HepG2 (cell line): ENCODE measurements around the gene KAZALD1. TPM values are rescaled to one million over a fixed set of nuclear protein-coding genes. Genes with fewer than 3 reads are reported as not detected.

Source experiments
- CEBPG ChIP-seq: IDR thresholded peaks from 2 replicates; pipeline ENCODE4 v1.6.1; 2016
- ELK4 ChIP-seq: sonication (generic); formaldehyde crosslinking; IDR thresholded peaks from 2 replicates; pipeline ENCODE4 v1.9.0; 2021; ENCODE audit warnings: missing genetic modification reagents, borderline replicate concordance
- ESRRA ChIP-seq: sonication (generic); formaldehyde crosslinking; IDR thresholded peaks from 2 replicates; pipeline ENCODE4 v1.5.1; 2020; ENCODE audit warnings: mild to moderate bottlenecking, low read depth, missing genetic modification reagents
- ETS1 ChIP-seq: sonication (generic); formaldehyde crosslinking; IDR thresholded peaks from 2 replicates; pipeline ENCODE4 v1.4.0; 2020; ENCODE audit warnings: missing genetic modification reagents
- FOXA3 ChIP-seq: IDR thresholded peaks from 2 replicates; pipeline ENCODE4 v1.6.1; 2016; ENCODE audit warnings: missing genetic modification reagents, missing compliant biosample characterization
- HOXA9 ChIP-seq: sonication (generic); formaldehyde crosslinking; IDR thresholded peaks from 2 replicates; pipeline ENCODE4 v1.8.1; 2022; ENCODE audit warnings: missing genetic modification reagents, mild to moderate bottlenecking, moderate library complexity, borderline replicate concordance
- MYC ChIP-seq: sonication (generic); formaldehyde crosslinking; IDR thresholded peaks from 2 replicates; pipeline ENCODE4 v1.9.0; 2021; ENCODE audit warnings: missing genetic modification reagents, borderline replicate concordance
- POLR2AphosphoS5 ChIP-seq: IDR thresholded peaks from 2 replicates; pipeline ENCODE4 v1.6.1; 2012; ENCODE audit warnings: low read depth, low read length
- THYN1 ChIP-seq: sonication (generic); formaldehyde crosslinking; IDR thresholded peaks from 2 replicates; pipeline ENCODE4 v1.8.1; 2023; ENCODE audit warnings: low read depth, mild to moderate bottlenecking, moderate library complexity, missing genetic modification reagents, borderline replicate concordance
- ZFP1 ChIP-seq: IDR thresholded peaks from 2 replicates; pipeline ENCODE4 v1.6.1; 2016
- ZNF12 ChIP-seq: sonication (generic); formaldehyde crosslinking; IDR thresholded peaks from 2 replicates; pipeline ENCODE4 v1.5.0; 2020; ENCODE audit warnings: missing genetic modification reagents
- ZNF224 ChIP-seq: sonication (generic); formaldehyde crosslinking; IDR thresholded peaks from 2 replicates; pipeline ENCODE4 v1.5.0; 2020; ENCODE audit warnings: mild to moderate bottlenecking, missing genetic modification reagents
- ZNF251 ChIP-seq: sonication (generic); formaldehyde crosslinking; IDR thresholded peaks from 2 replicates; pipeline ENCODE4 v1.9.0; 2021; ENCODE audit warnings: mild to moderate bottlenecking, missing genetic modification reagents
- ZNF263 ChIP-seq: sonication (generic); formaldehyde crosslinking; IDR thresholded peaks from 2 replicates; pipeline ENCODE4 v1.4.0; 2020; ENCODE audit warnings: missing genetic modification reagents
- ZNF350 ChIP-seq: sonication (generic); formaldehyde crosslinking; IDR thresholded peaks from 2 replicates; pipeline ENCODE4 v1.4.0; 2020; ENCODE audit warnings: mild to moderate bottlenecking, low read depth, missing genetic modification reagents, borderline replicate concordance
- ZNF501 ChIP-seq: sonication (generic); formaldehyde crosslinking; IDR thresholded peaks from 2 replicates; pipeline ENCODE4 v1.5.1; 2020; ENCODE audit warnings: mild to moderate bottlenecking, moderate library complexity, missing genetic modification reagents
- ZNF580 ChIP-seq: IDR thresholded peaks from 2 replicates; pipeline ENCODE4 v1.6.1; 2016; ENCODE audit warnings: low read depth, borderline replicate concordance
- ZNF678 ChIP-seq: sonication (generic); formaldehyde crosslinking; IDR thresholded peaks from 2 replicates; pipeline ENCODE4 v1.4.0; 2020; ENCODE audit warnings: mild to moderate bottlenecking, missing genetic modification reagents
- ZNF761 ChIP-seq: sonication (generic); formaldehyde crosslinking; conservative IDR thresholded peaks from 2 replicates; pipeline ENCODE4 v1.4.0; 2020; ENCODE audit warnings: mild to moderate bottlenecking, missing genetic modification reagents
- ZNF782 ChIP-seq: sonication (generic); formaldehyde crosslinking; IDR thresholded peaks from 2 replicates; pipeline ENCODE4 v1.4.0; 2020; ENCODE audit warnings: missing genetic modification reagents, mild to moderate bottlenecking, borderline replicate concordance
- ZNF784 ChIP-seq: sonication (generic); formaldehyde crosslinking; IDR thresholded peaks from 2 replicates; pipeline ENCODE4 v1.5.1; 2020; ENCODE audit warnings: missing genetic modification reagents, mild to moderate bottlenecking, borderline replicate concordance
- ZNF800 ChIP-seq: sonication (generic); formaldehyde crosslinking; IDR thresholded peaks from 2 replicates; pipeline ENCODE4 v1.4.0; 2020; ENCODE audit warnings: missing genetic modification reagents
- ZSCAN9 ChIP-seq: IDR thresholded peaks from 2 replicates; pipeline ENCODE4 v1.6.1; 2016; ENCODE audit warnings: borderline replicate concordance
- polyA plus RNA-seq, 8 experiments: library from polyadenylated mRNA; depleted of rRNA in 3 of 8; stranded (reverse) in 7 of 8; unstranded in 1 of 8; fragments of >200 nt; fragmentation: Illumina TruSeq in 4 of 8; extraction: Trizol in 4 of 8; gene quantifications; 2 replicates each; pipeline versions ENCODE4 v1.2.1 to v1.2.3, GENCODE V29; 2011 to 2016; ENCODE audit warnings: low read depth in 4 of 8, missing spikeins in 1 of 8, mixed read lengths in 1 of 8; ENCODE audit not compliant: insufficient read depth in 1 of 8
- total RNA-seq, 5 experiments: library from RNA; depleted of rRNA; stranded (reverse); fragments of >200 nt; fragmentation: Illumina TruSeq; extraction: Trizol; gene quantifications; 2 replicates each; pipeline ENCODE4 v1.2.3, GENCODE V29; 2016; ENCODE audit warnings: low read depth in 1 of 5

The KAZALD1 gene
- total and polyA plus RNA-seq, 2 of the 13 experiments (the other 11 are each of a cell fraction or from before 2014, with no cell fraction given), result 16.7 to 27.7 TPM

- TF ChIP-seq THYN1 (no peak), ESRRA (CRISPR knock-in tag) (peak; percentile 78), ETS1 (no peak), CEBPG (no peak; the same call in 1 of the 2 replicates), POLR2AphosphoS5 (peak; percentile 43; the same call in 1 of the 2 replicates), ZSCAN9 (CRISPR knock-in tag) (0 out of 2 replicates have a peak, but pooled peaks have one; percentile 57), ZNF224 (CRISPR knock-in tag) (peak; percentile 97), ZNF784 (peak; percentile 90; the same call in 1 of the 2 replicates), ZFP1 (CRISPR knock-in tag) (no peak), ZNF580 (CRISPR knock-in tag) (peak; percentile 73; the same call in 1 of the 2 replicates), FOXA3 (no peak; the same call in none of the 2 replicates), ZNF782 (CRISPR knock-in tag) (peak; percentile 76; the same call in 1 of the 2 replicates), MYC (peak; percentile 93), HOXA9 (CRISPR knock-in tag) (0 out of 2 replicates have a peak, but pooled peaks have one; percentile 50), ZNF501 (CRISPR knock-in tag) (peak; percentile 73), ELK4 (CRISPR knock-in tag) (0 out of 2 replicates have a peak, but pooled peaks have one; percentile 60), ZNF12 (CRISPR knock-in tag) (peak; percentile 25; the same call in 1 of the 2 replicates), ZNF263 (CRISPR knock-in tag) (peak; percentile 84), ZNF800 (CRISPR knock-in tag) (peak; percentile 98), ZNF251 (no peak), ZNF678 (CRISPR knock-in tag) (peak; percentile 86), ZNF761 (CRISPR knock-in tag) (peak; percentile 68; the same call in 1 of the 2 replicates), ZNF350 (CRISPR knock-in tag) (no peak)
Measured at GRCh38 chr10:101062232-101063049, 652 bp downstream of the KAZALD1 start (continued).
